Vagina (tissue), 2 donors: ENCODE results near the gene BMPR1A. TPM values are rescaled to one million over a fixed set of nuclear protein-coding genes. Genes with fewer than 3 reads are reported as not detected.
"Not testable (repeated sequence)": the region's sequence is repeated elsewhere in the genome, so short reads cannot be mapped to it uniquely, and the experiment has no call there.

Experiments used
- DNase-seq, 2 donors: peaks; one replicate each; pipeline ENCODE4 v3.0.0-alpha.2; 2017; ENCODE audit errors: extremely low spot score in 2 of 2
- H3K27ac ChIP-seq: fragments of 200-600 bp; sonication (generic); one replicate; pipeline ENCODE4 v1.5.1; 2019
- H3K27me3 ChIP-seq: fragments of 200-600 bp; sonication (generic); one replicate; pipeline ENCODE4 v1.5.1; 2019
- H3K36me3 ChIP-seq, 2 donors: fragments of 200-600 bp; sonication (generic); one replicate each; pipeline ENCODE4 v1.5.1; 2017 to 2019
- H3K4me1 ChIP-seq: fragments of 200-600 bp; sonication (generic); one replicate; pipeline ENCODE4 v1.5.1; 2019
- H3K4me3 ChIP-seq, 2 donors: fragments of 200-600 bp; sonication (generic); 1 replicate in 1 of 2; 2 replicates in 1 of 2; pipeline ENCODE4 v1.5.1; 2016 to 2019
- H3K9me3 ChIP-seq: fragments of 200-600 bp; sonication (generic); one replicate; pipeline ENCODE4 v1.5.1; 2019
- CTCF ChIP-seq, 3 experiments: fragments of 450-650 bp in 2 of 3; fragments of 200-600 bp in 1 of 3; sonication (generic) in 1 of 3; IDR thresholded peaks; one replicate each; pipeline ENCODE4 v1.5.1; 2017 to 2019; ENCODE audit warnings: antibody characterized with exemption in 3 of 3, mild to moderate bottlenecking in 2 of 3, moderate library complexity in 2 of 3
- POLR2A ChIP-seq, 2 donors: fragments of 450-650 bp; IDR thresholded peaks; one replicate each; pipeline ENCODE4 v1.6.1; 2017; ENCODE audit warnings: antibody characterized with exemption in 2 of 2, mild to moderate bottlenecking in 2 of 2, moderate library complexity in 2 of 2
- POLR2AphosphoS5 ChIP-seq, 2 donors: sonication (generic); formaldehyde crosslinking; IDR thresholded peaks; one replicate each; pipeline ENCODE4 v1.9.0; 2017; ENCODE audit warnings: antibody characterized with exemption in 2 of 2, mild to moderate bottlenecking in 2 of 2, low read depth in 1 of 2; ENCODE audit not compliant: insufficient read depth in 1 of 2
- intact Hi-C: fragments of 100-400 bp; cut with DNase I; formaldehyde crosslinking; loops from one replicate; pipeline ENCODE4 v1.15.1; 2023
- total RNA-seq: library from RNA; depleted of rRNA; stranded (reverse); fragments of >200 nt; gene quantifications from one replicate; pipeline ENCODE4 v1.2.3, GENCODE V29; 2016

Gene BMPR1A
- total RNA-seq, 1 donor from 2014 or later = 33.1 TPM

GRCh38 chr10:86946213-86947155 is 190.1 kb downstream of the BMPR1A start:
- peak overlapping the region; percentile 18 for H3K27ac ChIP-seq
- no peaks in the 10 kb centered on the region for H3K9me3 ChIP-seq
- no peaks in the 10 kb centered on the region for H3K36me3 ChIP-seq
- peak; percentile 84 to 91 for DNase-seq
- intact Hi-C loops = no loop called here
- no peak for TF ChIP-seq CTCF (IDR thresholded peaks at IDR 0.05)
- no peak for TF ChIP-seq POLR2AphosphoS5 (IDR thresholded peaks at IDR 0.05; ENCODE audit: insufficient read depth in 1 of 2, low read depth in 1 of 2)
- no peak for TF ChIP-seq POLR2A (IDR thresholded peaks at IDR 0.05)
- no peaks in the 10 kb centered on the region for H3K27me3 ChIP-seq
- no peak overlapping the region for H3K4me3 ChIP-seq
- peaks cover 20% of the 10 kb centered on the region for H3K4me1 ChIP-seq

- H3K9me3 ChIP-seq, intact Hi-C loops, H3K27me3 ChIP-seq, H3K36me3 ChIP-seq, H3K27ac ChIP-seq, H3K4me3 ChIP-seq: not testable (repeated sequence)
- H3K4me1 ChIP-seq = peaks cover 20% of the 10 kb centered on the region
- peak in 1 of 2 donors; percentile 46 for DNase-seq
These were observed 191.4 kb downstream of the BMPR1A start for GRCh38 chr10:86947806-86948205.

GRCh38 chr10:86950349-86950748 is 193.9 kb downstream of the BMPR1A start:
- Histone ChIP-seq H3K27ac (no peak overlapping the region), H3K9me3 (no peaks in the 10 kb centered on the region), H3K27me3 (no peaks in the 10 kb centered on the region), H3K4me1 (peaks cover 29% of the 10 kb centered on the region), H3K4me3 (no peak overlapping the region), H3K36me3 (no peaks in the 10 kb centered on the region)
- TF ChIP-seq POLR2AphosphoS5 (IDR thresholded peaks at IDR 0.05; ENCODE audit: insufficient read depth in 1 of 2, low read depth in 1 of 2) (no peak), CTCF (IDR thresholded peaks at IDR 0.05) (no peak), POLR2A (IDR thresholded peaks at IDR 0.05) (no peak)
- intact Hi-C loops = no loop called here
- no peak for DNase-seq

- Histone ChIP-seq H3K9me3 (no peaks in the 10 kb centered on the region), H3K4me3 (no peak overlapping the region), H3K36me3 (no peaks in the 10 kb centered on the region), H3K4me1 (peaks cover 29% of the 10 kb centered on the region), H3K27ac (no peak overlapping the region), H3K27me3 (no peaks in the 10 kb centered on the region)
- intact Hi-C loops = no loop called here
- TF ChIP-seq POLR2A (IDR thresholded peaks at IDR 0.05) (no peak), CTCF (IDR thresholded peaks at IDR 0.05) (no peak), POLR2AphosphoS5 (IDR thresholded peaks at IDR 0.05; ENCODE audit: insufficient read depth in 1 of 2, low read depth in 1 of 2) (no peak)
- DNase-seq = no peak
These were observed 194.9 kb downstream of the BMPR1A start for GRCh38 chr10:86951184-86951761.

GRCh38 chr10:86952106-86952505 is 195.7 kb downstream of the BMPR1A start:
- no peak for TF ChIP-seq POLR2A (IDR thresholded peaks at IDR 0.05)
- TF ChIP-seq POLR2AphosphoS5 (IDR thresholded peaks at IDR 0.05; ENCODE audit: insufficient read depth in 1 of 2, low read depth in 1 of 2) = no peak
- DNase-seq = no peak
- Histone ChIP-seq H3K9me3 (no peaks in the 10 kb centered on the region), H3K27me3 (no peaks in the 10 kb centered on the region), H3K4me1 (peaks cover 33% of the 10 kb centered on the region), H3K27ac (no peak overlapping the region), H3K36me3 (no peaks in the 10 kb centered on the region), H3K4me3 (no peak overlapping the region)
- intact Hi-C loops = no loop called here

- H3K4me3 ChIP-seq, intact Hi-C loops, H3K9me3 ChIP-seq, DNase-seq, H3K27me3 ChIP-seq, H3K27ac ChIP-seq, H3K36me3 ChIP-seq: not testable (repeated sequence)
- H3K4me1 ChIP-seq = peaks cover 39% of the 10 kb centered on the region
These were observed 196.3 kb downstream of the BMPR1A start for GRCh38 chr10:86952697-86953096.
